H9 (cell line): ENCODE measurements around the gene NSL1. TPM values are rescaled to one million over a fixed set of nuclear protein-coding genes. Genes with fewer than 3 reads are reported as not detected.

Source experiments
- DNase-seq: peaks from one replicate; pipeline ENCODE4 v3.0.0-alpha.2; 2017
- H2AFZ ChIP-seq: one replicate; pipeline ENCODE4 v1.6.1; 2013; ENCODE audit warnings: mild to moderate bottlenecking, low read length, control low read depth, moderate library complexity
- H2AK5ac ChIP-seq: 2 replicates; pipeline ENCODE4 v1.6.1; 2013; ENCODE audit warnings: low read length, control low read depth, mixed read lengths; ENCODE audit not compliant: insufficient read length
- H2BK120ac ChIP-seq: one replicate; pipeline ENCODE4 v1.6.1; 2013; ENCODE audit warnings: low read depth, mild to moderate bottlenecking, low read length, control low read depth, inconsistent platforms; ENCODE audit not compliant: poor library complexity, severe bottlenecking
- H2BK12ac ChIP-seq: 2 replicates; pipeline ENCODE4 v1.6.1; 2013; ENCODE audit warnings: low read length, control low read depth, mixed read lengths, low read depth; ENCODE audit not compliant: insufficient read length
- H2BK15ac ChIP-seq: 2 replicates; pipeline ENCODE4 v1.6.1; 2013; ENCODE audit warnings: low read depth, low read length, control low read depth
- H2BK20ac ChIP-seq: one replicate; pipeline ENCODE4 v1.6.1; 2013; ENCODE audit warnings: low read depth, mild to moderate bottlenecking, low read length, control low read depth, inconsistent platforms; ENCODE audit not compliant: poor library complexity, severe bottlenecking
- H2BK5ac ChIP-seq: 2 replicates; pipeline ENCODE4 v1.6.1; 2013; ENCODE audit warnings: low read length, control low read depth, mixed read lengths; ENCODE audit not compliant: insufficient read length
- H3K14ac ChIP-seq: 2 replicates; pipeline ENCODE4 v1.6.1; 2013; ENCODE audit warnings: low read length, control low read depth; ENCODE audit not compliant: insufficient read depth
- H3K18ac ChIP-seq: 2 replicates; pipeline ENCODE4 v1.6.1; 2013; ENCODE audit warnings: low read depth, mild to moderate bottlenecking, mixed read lengths, low read length, control low read depth; ENCODE audit not compliant: insufficient read length
- H3K23ac ChIP-seq: 2 replicates; pipeline ENCODE4 v1.6.1; 2013; ENCODE audit warnings: low read length, control low read depth, mixed read lengths, low read depth; ENCODE audit not compliant: insufficient read length
- H3K23me2 ChIP-seq: 2 replicates; pipeline ENCODE4 v1.6.1; 2013; ENCODE audit warnings: low read depth, mild to moderate bottlenecking, mixed read lengths, low read length, control low read depth; ENCODE audit not compliant: insufficient read length, poor library complexity, severe bottlenecking
- H3K27ac ChIP-seq: 2 replicates; pipeline ENCODE4 v1.5.1; 2013; ENCODE audit warnings: low read length, control low read depth, mixed read lengths, low read depth; ENCODE audit not compliant: insufficient read length
- H3K27me3 ChIP-seq: 2 replicates; pipeline ENCODE4 v1.6.1; 2013; ENCODE audit warnings: low read length, control low read depth, inconsistent platforms; ENCODE audit not compliant: insufficient read depth
- H3K4ac ChIP-seq: 2 replicates; pipeline ENCODE4 v1.6.1; 2013; ENCODE audit warnings: low read depth, mild to moderate bottlenecking, control low read depth, inconsistent platforms, low read length, moderate library complexity
- H3K4me1 ChIP-seq: 2 replicates; pipeline ENCODE4 v1.6.1; 2013; ENCODE audit warnings: low read length, control low read depth, inconsistent platforms; ENCODE audit not compliant: insufficient read depth
- H3K4me2 ChIP-seq: 2 replicates; pipeline ENCODE4 v1.6.1; 2013; ENCODE audit warnings: low read length, control low read depth, mixed read lengths; ENCODE audit not compliant: insufficient read length, insufficient read depth
- H3K56ac ChIP-seq: 2 replicates; pipeline ENCODE4 v1.6.1; 2013; ENCODE audit warnings: low read depth, mild to moderate bottlenecking, mixed read lengths, low read length, control low read depth; ENCODE audit not compliant: insufficient read length
- H3K79me1 ChIP-seq: 2 replicates; pipeline ENCODE4 v1.6.1; 2013; ENCODE audit warnings: low read depth, mild to moderate bottlenecking, moderate library complexity, low read length, control low read depth, inconsistent platforms; ENCODE audit not compliant: insufficient read depth, poor library complexity, severe bottlenecking
- H3K79me2 ChIP-seq: 2 replicates; pipeline ENCODE4 v1.6.1; 2013; ENCODE audit warnings: low read length, control low read depth, inconsistent platforms; ENCODE audit not compliant: insufficient read depth
- H3K9ac ChIP-seq: 2 replicates; pipeline ENCODE4 v1.6.1; 2013; ENCODE audit warnings: low read length, control low read depth, mixed read lengths; ENCODE audit not compliant: insufficient read length; ENCODE audit errors: extremely low read depth
- H3K9me3 ChIP-seq: one replicate; pipeline ENCODE4 v1.6.1; 2013; ENCODE audit warnings: low read depth, low read length, inconsistent platforms; ENCODE audit not compliant: control insufficient read depth
- H3T11ph ChIP-seq: one replicate; pipeline ENCODE4 v1.6.1; 2013; ENCODE audit warnings: mild to moderate bottlenecking, low read length, control low read depth, inconsistent platforms
- H4K20me1 ChIP-seq: one replicate; pipeline ENCODE4 v1.6.1; 2013; ENCODE audit not compliant: control insufficient read depth, insufficient read length, insufficient read depth
- H4K5ac ChIP-seq: 2 replicates; pipeline ENCODE4 v1.6.1; 2013; ENCODE audit warnings: low read depth, mild to moderate bottlenecking, mixed read lengths, low read length, control low read depth; ENCODE audit not compliant: insufficient read length
- H4K8ac ChIP-seq: replicated peaks from 2 replicates; pipeline ENCODE4 v1.6.1; 2013; ENCODE audit warnings: low read length, control low read depth, mixed read lengths, low read depth; ENCODE audit not compliant: insufficient read length
- H4K91ac ChIP-seq: 2 replicates; pipeline ENCODE4 v1.6.1; 2013; ENCODE audit warnings: low read depth, mild to moderate bottlenecking, moderate library complexity, mixed read lengths, low read length, control low read depth; ENCODE audit not compliant: insufficient read length
- H3K27ac Mint-ChIP-seq, 3 experiments: 2 replicates in 2 of 3; 3 replicates in 1 of 3; pipeline ENCODE4 v1.8.0; 2020 to 2021; ENCODE audit warnings: mixed read lengths in 3 of 3, mild to moderate bottlenecking in 1 of 3, moderate library complexity in 1 of 3
- H3K27me3 Mint-ChIP-seq: 2 replicates; pipeline ENCODE4 v1.8.0; 2021; ENCODE audit warnings: low read depth, mild to moderate bottlenecking, moderate library complexity, mixed read lengths
- H3K36me3 Mint-ChIP-seq, 3 experiments: 2 replicates in 2 of 3; 3 replicates in 1 of 3; pipeline ENCODE4 v1.8.0; 2020 to 2021; ENCODE audit warnings: low read depth in 3 of 3, mixed read lengths in 3 of 3; ENCODE audit not compliant: insufficient read depth in 1 of 3
- H3K4me1 Mint-ChIP-seq, 2 experiments: 2 replicates each; pipeline ENCODE4 v1.8.0; 2020; ENCODE audit warnings: mixed read lengths in 2 of 2
- H3K4me3 Mint-ChIP-seq, 2 experiments: 2 replicates in 1 of 2; 3 replicates in 1 of 2; pipeline ENCODE4 v1.8.0; 2020 to 2021; ENCODE audit warnings: mild to moderate bottlenecking in 2 of 2, mixed read lengths in 2 of 2, moderate library complexity in 1 of 2
- H3K9me3 Mint-ChIP-seq, 2 experiments: 2 replicates in 1 of 2; 3 replicates in 1 of 2; pipeline ENCODE4 v1.8.0; 2020; ENCODE audit warnings: mild to moderate bottlenecking in 2 of 2, mixed read lengths in 2 of 2, moderate library complexity in 1 of 2
- CTCF ChIP-seq: fragments of 200-600 bp; sonication (generic); conservative IDR thresholded peaks from 3 replicates; pipeline ENCODE4 v1.8.0; 2021; ENCODE audit warnings: antibody characterized with exemption, mild to moderate bottlenecking
- WGBS: extraction: QIAGEN DNeasy Blood & Tissue Kit; methylation state at CpG from one replicate; pipeline ENCODE4 v1.1.7; 2013; ENCODE audit warnings: missing lambda C conversion rate, low lambda C conversion rate, mixed read lengths; ENCODE audit not compliant: insufficient read length; ENCODE audit errors: extremely low coverage; 5-methylcytosine and 5-hydroxymethylcytosine counted together
- total RNA-seq: library from RNA; stranded (reverse); gene quantifications from 2 replicates; pipeline ENCODE4 v1.2.1, GENCODE V29; 2021

Gene NSL1
- total RNA-seq, 1 experiment from 2014 or later = 49.3 TPM

GRCh38 chr1:212684521-212685090 lies 107.0 kb downstream of the NSL1 start:
- Histone ChIP-seq H3K27me3 (no peaks in the 10 kb centered on the region), H3K4me2 (no peak overlapping the region), H3K23me2 (no peaks in the 10 kb centered on the region), H3K79me1 (no peaks in the 10 kb centered on the region), H3T11ph (no peak overlapping the region), H2BK5ac (no peak overlapping the region), H4K8ac (no peak overlapping the region), H3K18ac (no peak overlapping the region), H4K20me1 (no peaks in the 10 kb centered on the region), H3K9me3 (no peaks in the 10 kb centered on the region), H3K56ac (no peak overlapping the region), H3K79me2 (no peaks in the 10 kb centered on the region), H3K4ac (no peak overlapping the region), H2BK120ac (no peak overlapping the region), H3K9ac (no peak overlapping the region), H2BK20ac (no peak overlapping the region), H3K27ac (no peak overlapping the region), H3K4me1 (peaks cover 6% of the 10 kb centered on the region), H2BK12ac (no peak overlapping the region), H3K14ac (no peak overlapping the region), H2AK5ac (no peak overlapping the region), H4K5ac (no peak overlapping the region), H2BK15ac (no peak overlapping the region), H3K23ac (no peak overlapping the region), H4K91ac (no peak overlapping the region), H2AFZ (no peak overlapping the region)
- H3K27ac Mint-ChIP-seq = peak overlapping the region in 1 of 3 experiments; percentile 13; a peak in 1 of 7 replicates
- no peaks in the 10 kb centered on the region; a peak in 1 of 5 replicates for H3K9me3 Mint-ChIP-seq
- peaks cover 8 to 18% of the 10 kb centered on the region in 2 experiments; a peak in 3 of 4 replicates for H3K4me1 Mint-ChIP-seq
- WGBS = no CpG with 5 or more reads among the region's 11 CpGs
- no peak overlapping the region for H3K4me3 Mint-ChIP-seq
- H3K27me3 Mint-ChIP-seq = peaks cover 10% of the 10 kb centered on the region
- TF ChIP-seq CTCF = no peak
- H3K36me3 Mint-ChIP-seq = no peaks in the 10 kb centered on the region
- peak; percentile 15 for DNase-seq
